ENCODE measurements around the gene MEF2D.

MEF2D gene

DNA sequence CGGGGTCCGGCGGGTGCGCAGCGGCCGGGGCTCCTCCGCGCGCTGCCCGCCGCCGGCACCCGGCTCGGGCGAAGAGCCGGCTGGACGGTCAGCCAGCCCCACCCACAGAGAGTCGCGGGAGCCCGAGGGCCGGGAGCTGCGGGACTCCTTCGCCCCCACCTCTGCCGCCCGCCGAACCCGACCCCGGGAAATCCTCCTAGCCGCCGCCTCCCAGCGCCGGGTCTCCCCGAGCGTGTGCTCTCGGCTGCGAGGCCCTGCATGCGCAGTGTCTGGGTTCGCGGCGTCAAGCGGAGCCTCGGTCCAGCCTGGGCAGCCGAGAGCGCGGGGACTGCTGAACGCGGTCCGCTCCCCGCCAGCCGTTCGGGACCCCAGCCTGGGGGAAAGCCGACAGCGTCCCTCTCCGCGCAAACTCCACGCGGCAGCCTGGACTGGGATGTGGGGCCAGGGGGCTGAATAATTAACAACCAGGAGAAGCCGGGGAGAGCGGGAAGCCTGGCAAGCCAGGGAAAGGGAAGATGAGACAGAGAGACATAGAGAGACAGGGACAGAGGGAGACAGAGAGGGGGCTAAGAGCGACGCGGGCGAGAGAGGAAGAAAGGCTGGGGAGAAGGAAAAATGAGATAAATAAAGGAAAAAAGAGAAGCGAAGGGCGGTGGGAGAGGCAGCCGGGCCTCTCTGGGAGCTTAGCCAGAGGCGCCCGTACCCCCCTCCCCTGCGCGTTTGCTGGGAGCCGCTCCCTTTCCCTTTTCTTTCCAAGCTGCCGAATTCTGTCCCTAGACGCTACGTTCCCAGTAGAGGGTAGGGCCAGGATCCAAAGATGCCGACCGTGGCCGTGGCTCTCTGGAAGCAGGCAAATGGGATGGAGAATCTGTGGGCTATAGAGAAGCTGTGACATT is 64.2 kb downstream of the MEF2D start:
- DNase-seq (ENCODE audit: insufficient read length, low spot score), result no peak
- FAIRE-seq, result no peak
- TF ChIP-seq, protein P1, sequence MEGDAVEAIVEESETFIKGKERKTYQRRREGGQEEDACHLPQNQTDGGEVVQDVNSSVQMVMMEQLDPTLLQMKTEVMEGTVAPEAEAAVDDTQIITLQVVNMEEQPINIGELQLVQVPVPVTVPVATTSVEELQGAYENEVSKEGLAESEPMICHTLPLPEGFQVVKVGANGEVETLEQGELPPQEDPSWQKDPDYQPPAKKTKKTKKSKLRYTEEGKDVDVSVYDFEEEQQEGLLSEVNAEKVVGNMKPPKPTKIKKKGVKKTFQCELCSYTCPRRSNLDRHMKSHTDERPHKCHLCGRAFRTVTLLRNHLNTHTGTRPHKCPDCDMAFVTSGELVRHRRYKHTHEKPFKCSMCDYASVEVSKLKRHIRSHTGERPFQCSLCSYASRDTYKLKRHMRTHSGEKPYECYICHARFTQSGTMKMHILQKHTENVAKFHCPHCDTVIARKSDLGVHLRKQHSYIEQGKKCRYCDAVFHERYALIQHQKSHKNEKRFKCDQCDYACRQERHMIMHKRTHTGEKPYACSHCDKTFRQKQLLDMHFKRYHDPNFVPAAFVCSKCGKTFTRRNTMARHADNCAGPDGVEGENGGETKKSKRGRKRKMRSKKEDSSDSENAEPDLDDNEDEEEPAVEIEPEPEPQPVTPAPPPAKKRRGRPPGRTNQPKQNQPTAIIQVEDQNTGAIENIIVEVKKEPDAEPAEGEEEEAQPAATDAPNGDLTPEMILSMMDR (IDR thresholded peaks at IDR 0.05; ENCODE audit: insufficient read depth, missing control alignments), result no peak

DNA sequence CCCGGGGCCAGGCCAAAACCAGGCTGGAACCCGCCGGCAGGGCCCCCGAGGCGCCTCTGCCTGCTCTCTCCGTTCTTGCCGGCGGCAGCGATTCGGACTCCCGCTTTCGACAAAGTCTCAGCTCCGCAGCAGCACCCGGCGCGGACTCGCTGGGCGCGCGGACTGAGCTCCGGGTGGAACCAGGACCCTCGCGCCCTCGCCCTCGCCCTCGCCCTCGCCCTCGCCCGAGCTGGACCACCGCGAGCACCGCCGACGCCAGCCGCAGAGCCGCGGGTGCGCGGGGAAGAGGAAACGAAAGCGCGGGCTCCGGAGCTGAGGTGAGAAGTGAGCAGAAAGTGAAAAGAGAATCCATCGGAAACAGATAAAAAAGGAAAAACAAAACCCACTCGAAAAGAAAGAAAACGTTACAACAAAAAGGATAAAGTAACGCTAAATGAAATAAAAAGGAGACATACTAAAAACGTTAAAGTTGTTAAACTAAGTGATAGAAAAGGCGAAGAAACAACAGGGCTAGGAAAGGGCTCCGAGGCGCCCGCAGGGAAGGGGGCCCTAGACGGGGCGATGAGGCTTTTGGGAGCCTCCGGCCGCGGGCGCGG is 64.9 kb downstream of the MEF2D start:
- DNase-seq (ENCODE audit: insufficient read length, low spot score) (no peak), FAIRE-seq (no peak)
- TF ChIP-seq, protein P1 (IDR thresholded peaks at IDR 0.05; ENCODE audit: insufficient read depth, missing control alignments), result no peak

DNA sequence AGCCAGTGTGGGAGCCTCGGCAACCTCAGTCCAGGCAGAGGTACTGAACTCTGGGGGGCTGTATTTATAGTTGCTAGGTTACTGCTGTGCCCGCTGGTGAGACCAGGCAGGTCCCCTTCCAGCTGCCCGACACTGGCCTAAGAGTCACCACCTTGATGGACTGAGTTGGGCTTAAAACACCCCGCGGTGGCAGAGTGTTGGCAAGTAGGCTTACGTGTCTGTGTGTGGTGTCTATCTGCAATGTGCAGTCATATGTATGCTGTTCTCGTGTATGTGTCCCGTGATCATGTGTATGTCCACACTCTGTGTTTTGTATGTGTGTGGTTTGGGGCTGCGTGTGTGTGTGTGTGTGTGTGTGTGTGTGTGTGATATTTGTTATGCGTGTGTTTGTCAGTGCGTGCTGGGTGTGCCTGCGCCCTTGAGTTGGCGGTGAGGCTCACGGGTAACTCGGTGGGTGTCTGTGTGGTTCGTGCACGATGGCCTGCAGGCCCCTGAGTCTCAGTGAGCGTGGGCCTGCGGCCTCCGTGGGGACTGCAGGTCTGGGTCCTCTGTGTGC is 65.5 kb downstream of the MEF2D start:
- TF ChIP-seq, protein P1 (IDR thresholded peaks at IDR 0.05; ENCODE audit: insufficient read depth, missing control alignments), result no peak
- FAIRE-seq, result no peak
- no peak for DNase-seq (ENCODE audit: insufficient read length, low spot score)

GRCh38 chr1:156433602-156434001 is 67.0 kb downstream of the MEF2D start:
- FAIRE-seq (no peak), DNase-seq (ENCODE audit: insufficient read length, low spot score) (no peak)
- TF ChIP-seq, protein P1 (IDR thresholded peaks at IDR 0.05; ENCODE audit: insufficient read depth, missing control alignments), result no peak

DNA sequence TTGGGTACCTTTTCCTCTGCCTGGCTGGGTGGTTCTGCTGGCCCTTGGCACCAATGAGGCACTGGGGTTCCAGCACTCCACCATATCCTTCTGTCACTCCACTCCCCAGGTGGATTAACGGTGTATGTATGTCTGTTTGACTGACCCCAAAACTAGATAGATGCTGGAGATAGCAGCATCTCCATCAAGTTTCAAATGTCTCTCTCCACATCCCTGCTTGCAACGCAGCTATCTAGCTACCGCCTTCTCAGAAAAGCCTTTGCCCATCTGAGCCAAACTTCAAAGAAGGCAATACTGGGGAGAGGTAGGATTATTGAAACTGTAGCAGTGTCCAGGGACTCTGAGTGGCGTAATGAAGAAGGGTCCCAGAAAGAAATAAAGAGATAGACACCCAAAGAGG is 67.5 kb downstream of the MEF2D start:
- DNase-seq (ENCODE audit: insufficient read length, low spot score), result no peak
- TF ChIP-seq, protein P1 (IDR thresholded peaks at IDR 0.05; ENCODE audit: insufficient read depth, missing control alignments), result no peak
- no peak for FAIRE-seq

- DNase-seq (ENCODE audit: insufficient read length, low spot score), result no peak
- TF ChIP-seq, protein P1 (IDR thresholded peaks at IDR 0.05; ENCODE audit: insufficient read depth, missing control alignments), result no peak
- no peak for FAIRE-seq
These were observed 67.9 kb downstream of the MEF2D start for GRCh38 chr1:156432669-156433018.
